Measurements from ENCODE around the gene GRIA3.
"Not testable (repeated sequence)": the region's sequence is repeated elsewhere in the genome, so short reads cannot be mapped to it uniquely, and the experiment has no call there.

Gene GRIA3

DNA sequence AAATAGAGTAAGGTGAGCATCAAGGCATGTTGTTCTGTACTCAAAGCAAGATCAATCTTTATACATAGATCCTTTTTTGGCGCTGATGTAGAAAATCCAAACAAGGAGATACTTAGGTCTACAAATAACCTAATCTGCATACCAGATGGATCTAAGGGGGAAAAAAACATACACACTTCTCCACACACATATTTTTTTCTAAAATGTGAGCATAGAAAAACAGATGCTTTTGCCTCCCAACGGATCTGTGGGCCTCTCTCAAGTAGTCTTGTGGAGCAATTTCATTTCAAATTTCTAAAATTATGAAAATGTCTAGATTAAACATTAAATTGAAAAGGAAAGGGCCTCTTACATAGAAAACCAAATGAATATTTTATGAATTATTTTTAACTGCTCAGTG, 166.1 kb downstream of the GRIA3 start:
- no peak for DNase-seq (ENCODE audit: low spot score)

DNA sequence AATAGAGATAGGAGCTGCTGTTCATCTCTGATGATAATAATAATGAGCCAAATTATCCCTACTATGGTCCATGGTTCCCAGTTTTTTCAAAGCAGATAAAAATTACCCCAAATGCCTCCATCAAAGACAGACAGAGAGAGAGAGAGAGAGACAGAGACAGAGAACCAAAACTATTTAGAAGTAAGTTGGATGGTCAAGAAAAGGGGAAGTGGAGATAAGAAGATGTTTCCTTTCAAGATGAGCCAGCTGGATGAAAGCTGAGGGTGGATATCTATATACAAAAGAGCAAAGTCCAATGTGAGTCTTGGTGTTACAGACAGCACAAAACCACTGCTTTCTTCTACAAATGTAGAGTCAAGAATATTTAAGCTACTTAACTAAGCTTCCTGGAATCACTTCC, 173.9 kb downstream of the GRIA3 start:
- no peak for DNase-seq (ENCODE audit: low spot score)

DNA sequence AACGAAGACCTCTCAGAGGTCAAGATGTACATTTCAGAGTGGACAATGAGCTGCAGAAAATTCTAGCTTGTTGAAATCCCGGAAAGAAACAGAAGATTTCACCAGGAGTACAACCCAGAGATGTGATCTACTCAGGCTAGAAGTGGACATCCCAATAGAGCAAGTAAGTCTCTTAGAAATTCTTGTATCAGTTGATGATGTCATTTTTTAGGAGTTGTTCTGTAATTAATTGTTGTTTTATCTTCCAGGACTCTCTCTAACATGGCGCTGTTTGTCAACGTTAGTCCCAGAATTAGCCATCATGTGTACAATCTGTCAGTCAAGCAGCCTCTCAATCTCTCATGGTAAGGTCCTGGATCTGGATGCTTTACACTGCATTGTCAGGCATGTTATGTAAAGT, 174.4 kb downstream of the GRIA3 start:
- no peak for DNase-seq (ENCODE audit: low spot score)

DNA sequence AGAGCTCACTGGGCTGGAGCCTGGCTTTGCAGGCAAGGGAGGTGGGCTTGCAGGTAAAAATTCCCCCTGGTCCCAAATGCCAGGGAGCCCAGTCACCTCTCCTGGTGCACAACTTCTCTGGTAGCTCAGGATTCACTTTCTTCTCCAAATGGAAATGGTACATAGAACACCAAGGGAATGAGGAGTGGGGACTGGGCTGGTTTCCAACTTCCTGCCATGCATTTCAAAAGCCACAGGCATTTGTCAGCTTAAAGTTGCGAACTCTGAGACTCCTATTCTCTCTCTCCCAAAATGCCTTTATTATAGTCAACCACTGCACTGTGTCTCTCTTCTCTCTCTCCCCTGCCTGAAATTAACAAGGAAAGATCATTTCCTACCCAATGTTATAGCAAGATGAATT, 177.3 kb downstream of the GRIA3 start:
- no peak for DNase-seq (ENCODE audit: low spot score)

DNA sequence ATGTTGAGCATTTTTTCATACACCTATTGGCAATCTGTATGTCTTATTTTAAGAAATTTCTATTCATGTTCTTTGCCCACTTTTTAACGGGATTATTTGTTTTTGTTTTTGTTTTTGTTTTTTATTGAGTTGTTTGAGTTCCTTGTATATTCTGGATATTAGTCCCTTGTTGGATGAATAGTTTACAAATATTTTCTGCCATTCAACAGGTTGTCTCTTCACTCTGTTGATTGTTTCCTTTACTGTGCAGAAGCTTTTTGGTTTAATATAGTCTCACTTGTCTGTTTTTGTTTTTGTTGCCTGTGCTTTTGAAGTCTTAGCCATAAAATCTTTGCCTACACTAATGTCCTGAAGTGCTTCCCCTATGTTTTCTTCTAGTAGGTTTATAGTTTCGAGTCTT, 202.1 kb downstream of the GRIA3 start:
- DNase-seq (ENCODE audit: low spot score), result not testable (repeated sequence)

DNA sequence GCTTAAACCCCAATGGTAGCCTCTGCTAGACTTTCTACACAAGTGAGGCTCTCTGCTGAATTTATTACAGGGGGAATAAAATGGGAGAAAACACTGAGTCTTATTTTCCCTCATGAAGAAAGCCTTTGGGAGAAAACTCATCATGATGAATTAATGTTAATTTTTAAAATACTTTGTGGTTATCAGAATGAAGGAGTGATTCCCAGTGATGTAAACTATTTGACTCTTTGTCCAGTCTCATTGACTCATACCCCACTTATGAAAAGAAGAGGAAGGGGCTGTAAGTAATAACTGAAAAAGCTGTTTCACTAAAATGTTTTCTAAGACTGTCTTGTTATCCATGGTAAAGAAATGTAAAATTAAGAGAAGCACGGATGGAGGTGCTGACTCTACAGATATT, 208.8 kb downstream of the GRIA3 start:
- no peak for DNase-seq (ENCODE audit: low spot score)

DNA sequence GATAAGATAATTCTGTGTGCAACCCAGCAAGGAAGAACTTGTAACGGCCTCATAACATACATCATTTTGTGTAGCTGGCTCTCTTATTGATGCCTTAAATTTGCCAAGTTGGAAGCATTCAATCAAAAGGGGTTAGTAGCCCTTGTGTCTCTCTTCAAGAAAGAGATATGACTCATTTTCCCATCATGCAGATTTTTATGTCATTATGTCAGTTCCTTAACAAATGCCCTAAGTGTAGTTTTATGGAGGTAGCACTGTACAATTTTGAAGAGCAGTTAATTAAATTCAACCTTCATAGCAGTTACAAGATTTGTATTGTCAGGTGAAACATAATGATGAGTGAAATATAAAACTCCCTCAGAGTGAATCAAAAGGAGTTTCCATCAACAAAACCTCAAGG, 215.6 kb downstream of the GRIA3 start:
- DNase-seq (ENCODE audit: low spot score), result no peak

DNA sequence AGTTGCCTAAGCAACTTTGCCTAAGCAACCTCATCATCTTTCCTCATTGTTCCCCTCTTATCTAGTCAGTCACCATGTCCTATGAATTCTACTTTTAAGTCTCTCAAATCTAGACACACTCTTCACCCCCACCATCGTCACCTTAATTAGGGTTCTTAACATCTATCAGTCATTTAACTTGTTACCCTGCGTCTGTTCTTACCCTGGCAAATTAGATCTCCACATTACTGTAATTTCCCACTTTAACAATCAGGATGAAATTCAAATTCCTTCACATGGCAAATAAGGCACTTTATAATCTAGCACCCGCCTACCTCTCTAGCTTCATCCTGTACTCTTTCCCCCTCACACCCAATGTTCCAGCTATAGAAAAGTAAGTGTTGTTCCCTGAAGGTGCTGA, 221.2 kb downstream of the GRIA3 start:
- DNase-seq (ENCODE audit: low spot score), result no peak

DNA sequence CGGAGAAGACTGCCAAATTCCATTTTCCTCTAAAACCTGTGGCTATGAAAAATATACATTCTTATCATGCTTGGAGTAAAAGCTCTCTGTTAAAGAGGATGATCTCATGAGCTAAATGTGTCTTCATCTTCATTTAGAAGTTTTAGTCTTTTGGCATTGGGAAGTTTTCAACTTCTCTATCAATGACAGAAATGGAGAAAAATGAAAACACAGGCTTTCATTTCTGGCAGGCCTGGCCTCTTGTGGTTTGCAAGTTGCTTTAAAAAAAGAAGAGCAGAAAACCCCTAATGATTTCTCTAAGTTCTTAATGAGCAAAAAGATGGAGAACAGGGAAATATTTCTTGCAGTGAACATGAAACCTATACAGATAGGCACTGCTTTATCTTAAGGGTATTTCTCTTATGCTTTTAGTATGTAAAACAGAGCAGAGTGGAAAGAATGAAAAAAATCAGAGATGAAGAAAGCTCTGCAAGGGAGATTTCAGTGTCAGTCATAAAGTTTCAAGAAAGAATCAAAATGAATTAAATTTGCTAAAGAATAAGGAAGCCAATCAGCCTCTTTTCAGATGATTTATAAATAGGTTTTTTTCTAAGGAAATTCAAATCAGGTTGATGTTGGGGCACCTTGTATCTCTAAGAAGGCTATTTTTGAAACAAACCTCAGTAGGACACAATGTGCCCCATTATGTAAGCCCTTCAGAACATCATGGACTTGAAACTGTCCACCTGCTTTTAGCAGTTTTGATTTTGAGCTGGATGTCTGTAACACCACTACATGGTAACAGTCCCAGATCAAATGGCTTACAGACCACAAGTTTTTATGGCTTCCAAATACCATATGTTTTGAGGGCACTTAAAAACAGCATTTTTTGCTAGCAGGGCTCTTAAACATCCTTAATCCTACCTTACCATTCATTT, 225.0 kb downstream of the GRIA3 start:
- DNase-seq (ENCODE audit: low spot score), result no peak

DNA sequence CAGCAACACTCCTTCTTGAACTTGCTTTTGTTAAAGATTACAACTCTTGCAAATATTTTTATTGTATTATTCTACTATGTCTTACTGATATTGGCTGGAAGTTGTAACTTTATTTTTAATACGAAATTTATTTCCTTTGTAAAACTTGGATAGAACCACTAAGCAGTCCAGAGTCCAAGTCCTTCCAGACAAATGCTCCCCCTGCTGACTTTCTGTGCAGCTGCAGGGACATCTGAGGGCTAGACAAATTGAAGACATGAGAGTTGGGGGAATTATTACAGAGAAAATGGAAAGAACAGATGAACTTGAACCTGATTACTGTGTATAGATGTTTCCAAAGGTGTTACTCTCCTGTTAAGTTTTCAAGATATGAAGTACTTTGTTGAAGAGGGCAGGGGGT, 238.8 kb downstream of the GRIA3 start:
- DNase-seq (ENCODE audit: low spot score), result no peak

DNA sequence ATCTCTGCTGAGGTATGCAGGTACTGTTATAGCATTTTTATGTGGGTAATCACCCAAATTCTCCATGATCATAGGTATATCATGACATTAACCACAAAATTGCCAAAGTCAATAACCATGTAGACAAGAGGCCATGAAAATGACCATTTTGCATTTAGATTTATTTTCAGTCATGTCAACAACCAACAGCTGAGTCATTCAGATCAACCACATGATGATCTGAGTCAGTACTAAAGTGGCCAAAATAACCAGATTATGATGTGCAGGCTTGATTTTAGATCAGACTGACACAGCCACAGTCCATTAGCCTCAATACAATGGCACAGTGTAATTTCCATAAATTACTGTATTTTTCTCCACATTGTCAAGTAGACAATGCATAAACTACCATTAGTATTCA, 240.5 kb downstream of the GRIA3 start:
- no peak for DNase-seq (ENCODE audit: low spot score)

DNA sequence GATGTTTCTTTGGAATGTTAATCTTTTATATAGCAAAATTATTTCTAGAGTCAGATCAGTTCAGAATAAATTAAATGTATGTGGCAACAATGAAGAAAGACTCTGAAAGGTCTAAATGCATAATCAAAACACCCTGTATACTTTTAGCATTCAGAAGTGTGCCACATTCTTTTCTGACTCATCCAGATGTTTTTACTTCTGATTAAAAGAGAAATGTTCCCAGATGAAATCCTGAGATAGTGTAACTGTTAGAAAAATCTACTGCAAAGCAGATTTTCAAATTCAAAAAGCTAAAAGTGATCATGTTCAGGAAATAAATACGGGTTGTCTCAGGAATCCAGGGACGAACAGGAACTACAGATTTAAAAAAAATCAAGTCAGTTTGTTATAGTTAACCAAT, 241.4 kb downstream of the GRIA3 start:
- DNase-seq (ENCODE audit: low spot score), result no peak

DNA sequence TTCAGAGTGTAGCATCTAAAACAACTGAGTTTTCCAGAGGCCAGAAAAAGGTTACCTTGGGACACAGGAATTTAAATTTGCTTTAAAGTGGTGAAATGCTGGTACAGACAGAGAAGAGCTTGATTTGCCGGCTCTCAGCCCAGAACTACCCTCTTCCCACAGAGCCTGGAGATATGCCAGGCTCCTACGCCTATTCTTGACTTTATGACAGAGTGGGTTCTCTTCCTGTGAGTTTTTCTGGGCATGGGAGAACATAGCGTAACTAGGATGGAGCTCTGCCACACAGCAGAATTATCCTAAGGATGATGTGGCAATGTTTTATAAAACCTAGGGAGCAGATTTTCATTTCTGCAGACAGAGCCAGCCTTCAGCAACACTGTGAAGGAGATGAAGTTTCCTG, 241.8 kb downstream of the GRIA3 start:
- DNase-seq (ENCODE audit: low spot score), result no peak

DNA sequence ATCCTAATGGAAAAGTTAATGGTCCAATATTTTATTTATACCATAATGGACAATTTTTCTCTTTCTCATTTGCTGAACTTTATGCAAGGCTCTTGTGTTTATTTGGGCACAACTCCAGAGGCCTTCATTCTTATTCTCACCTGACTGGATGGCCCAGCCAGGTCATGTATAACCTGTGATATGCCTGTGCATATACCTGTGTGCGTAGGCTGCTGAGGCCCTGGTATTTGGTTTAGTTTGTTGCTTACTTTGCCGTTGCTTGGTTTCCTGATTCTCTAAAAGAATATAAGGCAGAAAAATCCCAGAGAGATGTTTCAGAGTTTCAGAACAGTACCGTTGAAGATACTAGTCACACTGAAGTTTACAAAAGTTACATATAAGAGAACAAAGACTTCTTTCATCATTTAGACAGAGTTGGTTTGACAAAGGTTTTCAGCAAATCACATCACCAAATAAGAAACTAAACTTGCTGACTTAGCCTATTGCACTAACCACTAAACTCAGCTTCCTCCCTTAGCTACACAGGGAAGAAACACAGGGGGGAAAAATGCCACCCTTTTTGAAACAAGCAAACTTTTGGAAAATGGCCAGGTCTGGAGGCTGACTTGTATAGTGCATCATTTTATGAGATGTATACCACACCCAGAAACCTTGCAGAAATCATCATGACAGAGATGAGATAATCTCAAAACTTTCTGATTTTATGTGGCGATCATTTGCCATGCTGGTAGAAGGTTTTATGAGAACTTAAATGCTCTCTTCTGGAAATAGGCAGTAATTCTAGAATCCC, 248.5 kb downstream of the GRIA3 start:
- no peak for DNase-seq (ENCODE audit: low spot score)

DNA sequence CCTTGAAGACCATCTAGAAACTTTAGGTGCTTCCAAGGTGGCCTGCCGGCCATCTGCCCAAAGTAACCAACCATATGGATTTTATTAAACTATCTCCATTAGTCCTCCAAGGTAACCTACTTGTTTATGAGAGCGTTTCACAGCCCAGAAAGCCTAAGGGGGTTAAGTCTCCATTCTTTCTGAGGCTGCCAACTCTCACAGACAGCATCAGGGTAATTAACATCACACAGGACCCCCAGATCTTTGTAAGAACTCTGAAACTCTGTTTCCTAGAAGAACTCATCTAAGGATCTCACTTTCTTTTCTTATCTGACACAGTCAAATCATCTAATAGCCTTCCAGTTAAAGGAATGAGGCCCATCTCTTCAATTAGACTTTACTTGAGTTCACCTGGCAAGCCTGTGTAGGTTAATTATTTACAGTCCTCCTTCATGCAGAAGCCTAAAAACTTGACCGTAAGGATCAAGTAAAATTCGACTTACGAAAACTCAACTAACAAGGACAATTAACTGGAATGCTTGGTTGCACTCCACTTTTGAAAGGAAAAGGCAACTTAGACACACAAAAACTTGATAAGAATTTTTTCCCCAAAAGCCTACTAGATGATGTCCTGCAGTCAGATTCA, 252.5 kb downstream of the GRIA3 start:
- no peak for DNase-seq (ENCODE audit: low spot score)

DNA sequence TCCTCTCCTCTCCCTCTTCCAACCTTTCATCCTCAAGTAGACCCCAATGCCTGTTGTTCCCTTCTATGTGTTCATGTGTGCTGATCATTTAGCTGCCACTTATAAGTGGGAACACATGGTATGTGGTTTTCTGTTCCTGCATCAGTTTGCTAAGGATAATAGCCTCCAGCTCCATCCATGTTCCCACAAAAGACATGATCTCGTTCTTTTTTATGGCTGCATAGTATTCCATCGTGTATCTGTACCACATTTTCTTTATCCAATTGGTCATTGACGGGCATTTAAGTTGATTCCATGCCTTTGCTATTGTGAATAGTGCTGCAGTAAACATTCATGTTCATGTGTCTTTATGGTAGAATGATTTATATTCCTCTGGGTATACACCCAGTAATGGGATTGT, 255.8 kb downstream of the GRIA3 start:
- DNase-seq (ENCODE audit: low spot score), result not testable (repeated sequence)

DNA sequence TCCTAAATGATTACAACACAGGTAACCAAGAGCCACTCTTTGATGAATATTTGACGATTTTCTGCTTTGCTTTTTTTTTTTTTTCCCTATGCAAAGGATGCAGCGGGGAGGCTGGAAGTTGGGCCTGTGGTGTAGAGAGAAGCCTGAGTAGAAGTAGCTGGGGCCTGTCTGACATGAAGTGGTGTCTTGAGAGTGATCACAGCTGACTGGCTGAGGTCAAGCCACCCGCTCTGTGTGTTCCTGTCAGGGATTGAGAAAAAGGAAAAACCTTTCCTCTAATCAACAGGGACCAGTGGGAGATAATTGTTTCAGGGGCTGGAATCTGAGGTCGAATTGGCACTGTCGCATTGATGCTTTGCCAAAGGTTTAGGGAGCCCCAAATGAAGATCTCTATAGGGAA, 258.7 kb downstream of the GRIA3 start:
- DNase-seq (ENCODE audit: low spot score), result no peak

DNA sequence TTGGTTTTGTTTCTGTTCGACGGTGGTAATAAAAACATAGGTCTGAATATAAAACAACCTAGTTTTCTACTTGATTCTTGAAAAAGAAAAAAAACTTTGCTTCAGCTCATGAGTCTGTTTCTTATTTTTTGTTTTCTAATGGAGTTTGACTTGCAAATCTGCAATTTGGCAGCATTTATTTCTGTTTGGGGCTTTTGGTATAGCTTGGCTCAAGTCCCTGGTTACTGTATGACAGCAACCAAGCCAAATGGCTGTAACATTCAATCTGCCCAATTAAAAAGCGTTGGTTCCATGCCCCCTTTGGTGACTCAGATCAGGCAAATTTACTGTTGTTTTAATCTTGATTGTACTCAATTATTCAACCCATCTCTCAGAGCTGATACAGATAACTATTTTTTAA, 263.4 kb downstream of the GRIA3 start:
- DNase-seq (ENCODE audit: low spot score), result no peak

DNA sequence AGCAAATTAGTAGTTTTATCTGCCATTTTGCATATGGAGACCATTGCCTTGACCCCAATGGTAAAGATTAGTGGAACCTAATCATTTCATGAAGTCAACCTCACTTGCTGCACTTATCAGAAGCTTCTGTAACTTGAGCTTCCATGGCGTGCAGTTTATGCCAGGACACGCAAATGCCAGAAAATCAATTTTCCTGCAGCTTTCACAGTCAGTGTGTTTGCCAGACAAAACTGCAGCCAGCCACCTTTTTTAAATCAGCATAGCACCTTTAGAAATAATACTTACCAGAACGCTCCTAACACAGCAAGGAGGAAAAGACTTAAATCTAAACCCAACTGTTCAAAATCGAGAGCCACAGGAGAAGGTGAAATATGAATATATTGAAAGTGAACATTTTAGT, 265.3 kb downstream of the GRIA3 start:
- DNase-seq (ENCODE audit: low spot score), result no peak

DNA sequence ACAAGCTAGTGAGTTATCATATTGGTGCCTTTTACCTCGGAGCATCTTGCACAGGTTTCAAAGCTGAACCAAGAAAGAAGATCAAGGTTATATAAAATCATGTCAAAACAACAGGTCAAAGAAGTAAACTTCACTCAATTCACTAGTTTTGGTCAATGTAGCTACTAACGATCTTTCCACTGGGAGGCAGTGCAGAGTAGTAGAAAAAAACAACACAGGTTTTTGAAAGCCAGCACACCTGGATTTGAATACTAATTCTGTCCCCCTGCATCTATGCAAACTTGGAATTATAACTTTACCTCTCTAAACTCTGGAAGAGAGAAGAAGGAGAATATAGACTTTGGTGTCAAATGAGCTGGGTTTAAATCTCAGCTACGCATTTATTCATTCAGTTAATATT, 266.1 kb downstream of the GRIA3 start:
- DNase-seq (ENCODE audit: low spot score), result no peak

DNA sequence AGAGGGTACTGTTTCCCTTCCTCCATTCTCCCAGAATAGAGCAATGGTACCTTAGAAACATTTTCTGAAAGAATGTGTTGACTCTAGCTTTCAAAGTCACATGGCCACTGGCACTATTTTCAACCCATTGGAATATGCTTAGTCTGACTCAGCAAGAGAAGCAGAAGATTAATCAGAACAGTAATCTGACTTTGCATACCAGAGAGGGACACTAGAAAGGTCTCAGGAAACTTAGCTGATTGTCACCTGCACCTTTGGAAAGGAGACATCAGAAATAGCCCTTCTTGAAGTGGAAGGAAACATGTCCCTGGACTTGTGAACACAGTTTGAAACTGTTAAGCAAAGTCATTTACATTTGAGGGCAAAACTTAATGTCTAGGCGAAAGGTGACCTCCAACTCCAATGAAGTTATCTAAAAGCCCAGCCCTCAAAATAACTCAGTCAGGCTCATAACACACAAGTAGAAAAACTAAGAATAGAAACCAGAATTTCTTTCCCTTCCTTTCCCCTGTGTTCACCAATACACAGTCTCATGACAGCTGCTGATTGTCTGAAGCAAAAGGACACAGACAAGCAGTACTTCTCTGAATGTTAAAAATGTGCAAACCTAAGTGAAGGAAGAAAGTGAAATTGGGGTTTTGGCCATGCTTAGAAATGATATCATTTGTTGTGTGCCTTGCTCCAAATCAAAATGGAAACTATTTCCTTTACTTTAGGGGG, 270.8 kb downstream of the GRIA3 start:
- DNase-seq (ENCODE audit: low spot score), result no peak

DNA sequence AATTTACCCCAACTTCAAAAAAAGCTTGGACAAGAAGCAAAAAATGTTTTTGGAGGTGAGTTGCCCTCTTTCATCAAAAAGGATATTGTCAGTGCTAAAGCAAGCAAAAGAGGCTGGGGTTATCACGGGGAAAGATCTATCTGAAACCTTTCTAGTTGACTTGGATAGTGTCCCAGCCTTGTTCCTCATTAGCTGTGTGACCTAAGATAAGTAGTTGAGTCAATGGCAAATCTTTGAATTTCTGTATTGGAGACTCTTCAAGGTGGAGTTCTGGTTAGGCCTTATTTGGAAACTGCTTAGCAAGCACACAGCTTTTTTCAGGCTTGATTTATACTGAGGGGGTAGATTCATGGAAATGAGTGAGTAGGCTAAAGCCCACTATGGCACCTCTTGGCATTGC, 271.6 kb downstream of the GRIA3 start:
- DNase-seq (ENCODE audit: low spot score), result no peak

Measured in CD4-positive, alpha-beta T cell treated with Interleukin-2 at 100 ng/mL for 4 hours (primary cell).